GM12801 (cell line): ENCODE measurements around the gene ELOA.

Source experiments
- TF ChIP-seq, protein P1 (sequence below): IDR thresholded peaks from one replicate; pipeline ENCODE4 v1.5.1; 2011; ENCODE audit warnings: control low read depth; ENCODE audit not compliant: insufficient read length; ENCODE audit errors: extremely low read depth

ELOA gene

GRCh38 chr1:23797478-23798448, 54.5 kb downstream of the ELOA start:
- TF ChIP-seq, protein P1, sequence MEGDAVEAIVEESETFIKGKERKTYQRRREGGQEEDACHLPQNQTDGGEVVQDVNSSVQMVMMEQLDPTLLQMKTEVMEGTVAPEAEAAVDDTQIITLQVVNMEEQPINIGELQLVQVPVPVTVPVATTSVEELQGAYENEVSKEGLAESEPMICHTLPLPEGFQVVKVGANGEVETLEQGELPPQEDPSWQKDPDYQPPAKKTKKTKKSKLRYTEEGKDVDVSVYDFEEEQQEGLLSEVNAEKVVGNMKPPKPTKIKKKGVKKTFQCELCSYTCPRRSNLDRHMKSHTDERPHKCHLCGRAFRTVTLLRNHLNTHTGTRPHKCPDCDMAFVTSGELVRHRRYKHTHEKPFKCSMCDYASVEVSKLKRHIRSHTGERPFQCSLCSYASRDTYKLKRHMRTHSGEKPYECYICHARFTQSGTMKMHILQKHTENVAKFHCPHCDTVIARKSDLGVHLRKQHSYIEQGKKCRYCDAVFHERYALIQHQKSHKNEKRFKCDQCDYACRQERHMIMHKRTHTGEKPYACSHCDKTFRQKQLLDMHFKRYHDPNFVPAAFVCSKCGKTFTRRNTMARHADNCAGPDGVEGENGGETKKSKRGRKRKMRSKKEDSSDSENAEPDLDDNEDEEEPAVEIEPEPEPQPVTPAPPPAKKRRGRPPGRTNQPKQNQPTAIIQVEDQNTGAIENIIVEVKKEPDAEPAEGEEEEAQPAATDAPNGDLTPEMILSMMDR: no peak

DNA sequence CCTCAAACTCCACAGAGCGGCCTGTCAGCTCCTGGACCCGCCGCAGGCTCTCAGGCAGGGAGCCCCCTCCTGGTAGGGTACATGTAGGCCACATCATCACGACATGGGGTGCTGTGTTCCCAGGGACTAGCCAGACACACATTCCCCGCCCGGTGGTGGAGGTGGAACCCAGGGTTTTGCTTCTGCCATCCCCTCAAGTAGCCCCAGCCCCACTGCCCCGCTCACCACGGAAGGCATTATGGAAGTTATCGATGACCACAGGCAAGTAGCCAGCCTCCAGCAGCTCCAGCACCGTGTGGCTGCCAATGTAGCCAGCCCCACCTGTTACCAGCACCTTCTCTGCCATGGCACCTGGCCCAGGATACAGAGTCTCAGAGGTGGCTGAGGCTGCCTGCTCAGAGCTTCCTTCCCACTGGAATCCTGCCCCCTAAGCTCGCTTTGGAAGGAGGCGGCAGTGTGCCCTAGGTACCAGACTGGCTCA, 55.4 kb downstream of the ELOA start:
- TF ChIP-seq, protein P1: no peak

GRCh38 chr1:23799255-23799569, 55.9 kb downstream of the ELOA start:
- TF ChIP-seq, protein P1: no peak

DNA sequence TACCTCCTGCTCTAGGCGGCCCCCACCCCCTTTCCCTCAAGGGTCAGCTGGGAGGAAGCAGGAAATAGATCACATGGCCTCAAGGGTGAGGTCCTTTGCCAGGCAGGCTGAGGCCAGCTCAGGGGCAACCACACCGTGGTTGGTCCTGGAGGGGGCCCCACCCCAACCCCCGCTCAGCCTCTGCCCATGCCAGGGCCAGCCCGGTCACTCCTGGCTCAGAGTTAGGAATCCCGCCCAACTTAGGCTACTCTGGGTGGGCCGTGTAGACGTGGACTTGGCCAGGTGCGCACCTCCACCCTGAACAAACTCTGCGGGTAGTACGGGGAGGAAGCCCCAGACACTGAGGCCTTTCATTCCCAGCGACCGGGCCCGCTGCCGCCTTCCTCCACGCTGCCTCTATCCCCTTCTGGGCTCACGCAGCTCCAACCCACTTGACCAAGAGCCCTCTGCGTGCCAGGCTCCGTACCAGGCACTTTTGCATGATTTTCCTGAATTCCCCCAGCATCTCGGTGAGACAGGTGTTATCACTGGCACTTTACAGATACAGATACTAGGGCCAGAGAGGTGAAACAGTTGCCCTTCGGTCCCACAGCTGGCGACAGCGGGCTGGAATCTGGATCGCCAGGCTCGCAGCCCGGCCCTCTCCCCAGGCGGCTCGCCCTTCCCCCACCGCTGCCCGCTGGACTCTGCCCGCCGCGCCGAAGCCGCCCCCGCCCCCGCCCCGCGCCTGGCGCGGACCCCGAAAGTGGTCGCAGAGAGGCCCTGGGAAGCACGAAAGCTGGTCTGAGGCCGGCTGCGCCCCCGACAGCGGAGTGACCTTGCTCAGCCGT, 56.5 kb downstream of the ELOA start:
- TF ChIP-seq, protein P1: no peak

DNA sequence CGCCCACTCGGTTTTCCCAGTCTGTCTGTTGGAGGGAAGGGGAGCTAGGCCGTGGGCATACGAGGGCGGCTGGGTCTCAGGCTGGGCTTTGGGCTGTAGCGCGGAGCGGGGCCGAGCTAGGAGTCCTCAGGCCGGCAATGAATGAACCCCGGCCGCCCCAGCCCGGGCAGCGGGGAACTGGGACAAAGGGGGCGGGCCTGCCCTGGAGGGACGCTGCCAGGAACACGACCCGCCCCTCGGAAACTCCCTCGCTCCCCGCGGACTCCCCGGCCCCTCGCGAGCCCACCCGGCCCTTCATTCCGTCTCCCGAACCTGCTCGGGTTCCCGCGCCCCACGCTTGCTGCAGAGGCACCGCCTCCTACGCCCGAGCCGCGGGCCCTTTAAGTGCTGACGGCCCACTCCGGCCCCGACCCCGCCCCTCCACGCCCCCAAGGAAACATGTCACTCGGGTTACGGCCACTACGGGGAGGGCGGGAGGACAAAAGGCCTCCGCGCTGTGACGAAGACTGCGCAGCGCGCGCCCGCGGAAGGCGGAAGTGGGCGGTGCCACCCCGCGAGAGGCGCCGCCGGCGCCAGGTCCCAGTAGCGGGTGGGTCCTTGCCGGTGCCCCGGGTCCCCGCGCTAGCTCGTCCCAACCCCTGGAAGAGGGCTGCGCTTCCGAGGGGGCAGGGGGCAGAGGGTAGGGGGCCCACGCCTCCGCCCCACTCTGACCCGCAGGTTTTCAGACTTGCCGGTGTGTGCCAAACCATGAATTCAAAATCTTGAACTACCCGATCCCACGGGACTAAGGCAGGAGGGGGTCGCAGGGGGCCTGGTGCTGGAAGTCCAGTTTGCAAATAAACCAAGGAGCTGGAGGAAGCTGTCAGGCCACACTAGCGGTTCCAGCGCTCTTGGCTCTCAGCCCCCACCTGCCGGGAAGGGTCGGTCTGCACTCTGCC, 57.4 kb downstream of the ELOA start, which contains the start of gene GALE:
GALE (minus strand) TSS at position 355 of the 938 bp plus-strand sequence. CDS start 1,747 bp downstream, outside the sequence.
- TF ChIP-seq, protein P1: no peak

DNA sequence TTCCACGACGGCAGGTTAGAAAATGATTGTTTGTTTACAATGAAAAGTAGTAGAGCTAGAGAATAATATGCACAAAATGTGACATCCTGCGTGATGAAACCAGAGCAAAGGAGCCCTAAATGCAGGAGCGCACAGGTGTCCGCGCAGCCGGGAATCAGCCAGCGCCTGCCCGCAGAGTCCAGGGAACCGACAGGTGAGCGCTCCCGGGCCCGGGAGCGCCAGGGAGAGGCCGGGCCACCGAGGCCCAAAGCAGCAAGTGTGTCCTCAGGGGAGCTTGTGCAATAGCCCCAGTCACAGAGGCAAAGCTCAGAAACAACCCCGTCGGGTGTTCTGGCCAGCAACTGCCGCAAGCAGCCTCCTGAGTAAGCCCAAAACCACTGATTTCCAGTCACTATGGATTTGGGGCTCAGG, 58.1 kb downstream of the ELOA start:
- TF ChIP-seq, protein P1: no peak
